GM18861 (cell line): ENCODE data around the gene ZNF595.
"Not testable (repeated sequence)": the region's sequence is repeated elsewhere in the genome, so short reads cannot be mapped to it uniquely, and the experiment has no call there.

Experiments used
- ATAC-seq: cut with Tn5 transposase; IDR thresholded peaks from one replicate; pipeline ENCODE4 v1.9.1; 2021; ENCODE audit not compliant: unreplicated experiment

ZNF595 gene

GRCh38 chr4:52804-53479, at the start of gene ZNF595:
ZNF595 (plus strand) TSS chr4:53321; CDS start chr4:53489, 168 bp downstream.
- ATAC-seq: peak; percentile 76

DNA sequence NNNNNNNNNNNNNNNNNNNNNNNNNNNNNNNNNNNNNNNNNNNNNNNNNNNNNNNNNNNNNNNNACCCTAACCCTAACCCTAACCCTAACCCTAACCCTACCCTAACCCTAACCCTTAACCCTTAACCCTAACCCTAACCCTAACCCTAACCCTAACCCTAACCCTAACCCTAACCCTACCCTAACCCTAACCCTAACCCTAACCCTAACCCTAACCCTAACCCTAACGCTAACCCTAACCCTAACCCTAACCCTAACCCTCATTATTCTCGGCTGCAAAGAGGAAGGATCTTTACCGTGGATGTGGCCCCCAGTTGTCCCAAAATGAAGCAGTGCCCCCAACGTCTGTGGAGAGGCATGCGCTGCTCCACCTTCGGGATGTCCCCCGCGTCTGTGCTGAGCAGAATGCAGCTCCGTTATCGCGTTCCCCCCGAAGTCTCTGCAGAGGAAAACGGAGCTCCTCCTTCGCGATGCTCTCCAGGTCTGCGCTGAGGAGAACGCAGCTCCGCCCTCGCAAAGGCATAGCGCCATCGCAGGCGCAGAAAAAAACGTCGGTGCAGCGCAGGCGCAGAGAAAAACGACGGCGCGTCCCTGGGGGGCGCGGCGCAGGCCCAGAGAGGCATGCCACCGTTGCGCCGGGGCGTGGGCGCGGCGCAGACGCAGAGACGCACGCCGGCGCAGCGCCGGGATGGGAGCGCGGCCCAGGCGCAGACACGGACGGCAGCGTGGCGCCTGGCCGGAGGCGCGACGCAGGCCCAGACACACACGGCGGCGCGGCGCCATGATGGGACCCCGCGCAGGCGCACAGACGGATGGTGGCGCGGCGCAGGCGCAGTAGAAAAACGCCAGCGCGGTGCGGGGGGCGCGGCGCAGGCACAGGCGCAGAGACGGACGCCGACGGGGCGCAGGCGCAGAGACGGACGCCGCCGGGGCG, 42.9 kb upstream of the ZNF595 start:
- ATAC-seq: not testable (repeated sequence)

DNA sequence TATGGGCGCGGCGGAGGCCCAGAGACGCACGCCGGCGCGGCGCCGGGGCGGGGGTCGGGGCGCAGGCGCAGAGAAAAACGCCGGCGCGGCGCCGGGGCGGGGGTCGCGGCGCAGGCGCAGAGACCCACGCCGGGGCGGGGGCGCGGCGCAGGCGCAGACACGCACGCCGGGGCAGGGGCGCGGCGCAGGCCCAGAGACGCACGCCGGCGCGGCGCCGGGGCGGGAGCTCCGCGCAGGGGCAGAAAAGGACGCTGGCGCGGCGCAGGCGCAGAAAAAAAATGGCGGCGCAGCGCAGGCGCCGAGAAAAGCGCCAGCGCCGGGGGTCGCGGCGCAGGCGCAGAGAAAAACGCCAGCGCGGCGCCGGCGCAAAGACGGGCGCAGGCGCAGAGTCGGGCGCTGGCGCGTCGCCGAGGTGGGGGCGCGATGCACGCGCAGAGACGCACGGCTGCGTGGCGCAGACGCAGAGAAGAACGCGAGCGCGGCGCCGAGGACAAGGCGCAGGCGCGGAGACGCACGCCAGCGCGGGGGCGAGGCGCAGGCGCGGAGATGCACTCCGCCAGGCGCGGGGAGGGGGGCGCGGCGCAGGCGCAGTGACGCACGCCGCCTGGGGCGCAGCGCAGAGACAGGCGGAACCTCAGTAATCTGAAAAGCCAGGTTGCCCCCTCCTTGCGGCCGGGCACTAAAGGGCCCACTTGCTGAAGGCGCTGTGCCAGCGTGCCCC, 41.9 kb upstream of the ZNF595 start:
- ATAC-seq: not testable (repeated sequence)

- ATAC-seq: peak; percentile 63
These were observed 41.2 kb upstream of the ZNF595 start for GRCh38 chr4:11816-12417.

GRCh38 chr4:18128-18527, 35.0 kb upstream of the ZNF595 start:
- not testable (repeated sequence) for ATAC-seq

- ATAC-seq: not testable (repeated sequence)
These were observed 34.5 kb upstream of the ZNF595 start for GRCh38 chr4:18589-18988.

GRCh38 chr4:22882-23281, 30.2 kb upstream of the ZNF595 start:
- ATAC-seq: not testable (repeated sequence)

DNA sequence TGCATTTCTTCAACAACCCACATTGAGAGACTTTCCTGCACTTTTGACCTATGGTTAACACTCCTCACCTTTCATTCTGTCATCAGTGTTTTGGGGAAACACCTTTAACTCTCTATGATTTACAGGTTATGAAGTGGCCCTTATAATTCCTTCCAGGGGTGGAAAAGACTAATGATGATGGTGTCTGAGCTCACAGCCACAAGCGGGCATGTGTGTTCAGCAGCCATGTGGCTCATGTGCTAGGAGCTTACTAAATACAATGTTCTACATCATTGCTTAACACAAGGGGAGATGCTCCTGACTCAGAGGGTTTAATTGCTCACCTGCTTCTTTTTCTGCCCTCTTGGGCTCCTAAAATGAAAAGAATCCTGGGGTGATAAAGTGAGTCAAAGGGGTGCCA, 28.8 kb upstream of the ZNF595 start:
- ATAC-seq: not testable (repeated sequence)

- not testable (repeated sequence) for ATAC-seq
These were observed 25.6 kb upstream of the ZNF595 start for GRCh38 chr4:27501-27900.

DNA sequence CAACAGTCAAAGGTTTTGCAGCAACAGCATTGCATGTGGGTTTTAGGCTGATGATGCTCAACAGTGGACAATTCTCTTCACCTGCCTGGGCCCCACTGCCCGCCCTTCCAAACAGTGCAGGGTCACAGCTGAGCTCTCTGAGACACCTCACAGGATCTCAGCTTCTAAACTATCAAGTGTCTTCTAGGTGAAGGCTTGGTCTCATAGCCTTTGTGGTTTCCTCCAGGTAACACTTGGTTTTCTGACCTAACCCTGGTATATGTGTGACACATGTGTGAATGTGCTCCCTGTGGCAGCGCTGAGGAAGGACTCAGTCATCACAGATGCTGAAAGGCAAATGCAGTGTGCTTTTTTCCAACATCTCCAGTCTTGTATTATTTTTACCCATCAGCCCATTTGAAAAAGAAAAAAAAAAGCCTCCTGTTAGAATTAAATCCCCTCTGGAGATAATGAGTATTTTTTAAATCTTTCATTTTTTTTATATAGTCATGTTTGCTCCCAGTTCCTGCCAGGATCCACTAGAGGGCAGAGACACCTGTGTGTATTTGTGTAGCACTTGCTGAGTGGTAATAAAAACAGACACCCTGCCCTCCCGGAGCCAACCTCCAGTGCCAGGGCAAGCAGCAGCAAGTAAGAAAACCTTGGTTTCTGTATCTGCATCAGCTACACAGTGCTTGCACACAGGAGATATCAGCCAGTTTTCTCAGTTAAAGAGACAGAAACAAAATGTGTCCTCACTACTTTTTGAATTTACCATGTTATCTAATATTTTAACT, 24.2 kb upstream of the ZNF595 start:
- ATAC-seq: not testable (repeated sequence)

GRCh38 chr4:33314-33713, 19.8 kb upstream of the ZNF595 start:
- ATAC-seq: not testable (repeated sequence)

- ATAC-seq: not testable (repeated sequence)
These were observed 16.3 kb upstream of the ZNF595 start for GRCh38 chr4:36559-37415.

DNA sequence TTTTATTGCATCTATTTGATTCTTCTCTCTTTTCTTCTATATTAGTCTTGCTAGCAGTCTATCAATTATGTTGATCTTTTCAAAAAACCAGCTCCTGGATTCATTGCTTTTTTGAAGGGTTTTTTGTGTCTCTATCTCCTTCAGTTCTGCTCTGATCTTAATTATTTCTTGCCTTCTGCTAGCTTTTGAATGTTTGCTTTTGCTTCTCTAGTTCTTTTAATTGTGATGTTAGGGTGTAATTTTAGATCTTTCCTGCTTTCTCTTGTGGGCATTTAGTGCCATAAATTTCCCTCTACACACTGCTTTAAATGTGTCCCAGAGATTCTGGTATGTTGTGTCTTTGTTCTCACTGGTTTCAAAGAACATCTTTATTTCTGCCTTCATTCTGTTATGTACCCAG, 14.9 kb upstream of the ZNF595 start:
- ATAC-seq: not testable (repeated sequence)

DNA sequence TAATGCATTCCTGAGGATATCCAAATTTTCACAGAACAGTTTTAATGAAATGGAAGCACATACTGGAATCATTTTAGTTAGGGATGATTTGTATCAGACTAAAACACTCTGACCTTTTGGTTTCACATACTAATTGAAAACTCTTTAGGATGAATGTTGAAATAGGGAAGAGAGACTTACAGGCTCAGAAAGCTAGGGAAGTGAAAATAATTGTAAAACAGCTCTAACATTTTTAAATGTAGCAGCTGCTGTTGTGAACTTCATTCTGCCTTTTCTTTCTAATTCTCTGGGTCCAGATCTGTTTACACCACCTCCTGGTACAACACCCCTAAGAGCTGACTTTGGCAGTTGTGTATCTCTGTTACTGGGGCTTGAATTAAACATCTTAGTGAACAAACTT, 9.7 kb upstream of the ZNF595 start:
- ATAC-seq: not testable (repeated sequence)

GRCh38 chr4:51253-51652, 1.9 kb upstream of the ZNF595 start:
- ATAC-seq: not testable (repeated sequence)

- ATAC-seq: not testable (repeated sequence)
These were observed 1.4 kb upstream of the ZNF595 start for GRCh38 chr4:51655-52277.

- ATAC-seq: not testable (repeated sequence)
These were observed 400 bp downstream of the ZNF595 start for GRCh38 chr4:53521-53920.

GRCh38 chr4:64733-65132, 11.6 kb downstream of the ZNF595 start:
- not testable (repeated sequence) for ATAC-seq

GRCh38 chr4:71830-72229, 18.7 kb downstream of the ZNF595 start:
- ATAC-seq: no peak
